Stimulated activated CD8-positive, alpha-beta memory T cell treated with anti-CD3 and anti-CD28 coated beads, Interleukin-7, amount 100 ng/mL, for 1 hour (primary cell): ENCODE measurements around the gene AMBP.

ENCODE experiments used
- DNase-seq, 2 donors: peaks; one replicate each; pipeline ENCODE4 v3.0.0-alpha.2; 2020; ENCODE audit warnings: low read depth in 2 of 2

Gene AMBP

DNA sequence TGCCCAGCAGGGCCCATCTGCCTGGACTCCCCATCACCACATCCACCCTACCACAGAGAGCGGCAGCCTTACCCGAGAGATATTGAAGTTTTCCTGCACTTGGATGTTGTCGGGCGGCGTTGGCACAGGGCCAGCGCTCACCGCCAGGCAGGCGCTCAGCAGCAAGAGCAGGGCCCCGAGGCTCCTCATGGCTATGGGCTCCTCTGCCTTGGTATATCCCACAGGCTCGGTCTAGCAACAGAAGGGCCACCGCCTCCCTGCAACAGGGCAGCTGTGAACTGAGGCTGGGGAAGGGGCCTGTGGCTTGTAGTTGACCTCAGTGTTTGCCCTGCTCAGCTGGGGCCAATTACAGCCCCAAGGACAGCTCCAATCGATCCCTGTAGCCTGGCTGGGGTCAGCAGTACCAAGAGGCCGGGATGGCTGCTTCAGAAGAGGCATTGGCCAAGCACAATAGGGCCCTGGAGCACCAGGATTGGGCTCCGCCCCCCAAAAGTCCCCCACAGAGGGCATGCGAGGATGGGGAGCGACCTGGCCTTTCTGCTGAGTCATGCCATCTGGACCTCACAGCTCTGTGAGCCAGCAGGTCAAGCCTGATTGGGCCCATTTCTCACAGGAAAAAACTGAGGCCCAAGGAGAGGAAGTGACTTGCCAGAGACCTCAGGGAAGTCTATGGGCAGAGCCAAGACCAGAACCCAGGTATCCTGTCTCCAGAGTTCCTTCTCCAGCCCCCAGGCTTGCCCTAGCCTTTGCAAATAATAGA lies at the start of gene AMBP:
Gene AMBP, minus strand, starts transcription at position 280 of the 760 bp plus-strand sequence. Its CDS starts 91 bp downstream, at position 189.
- no peak for DNase-seq

GRCh38 chr9:114126247-114127060 lies 48.4 kb upstream of the AMBP start:
- DNase-seq: no peak

GRCh38 chr9:114125476-114126013 lies 47.4 kb upstream of the AMBP start:
- DNase-seq: no peak

GRCh38 chr9:114124666-114125475 lies 46.8 kb upstream of the AMBP start:
- DNase-seq: no peak

DNA sequence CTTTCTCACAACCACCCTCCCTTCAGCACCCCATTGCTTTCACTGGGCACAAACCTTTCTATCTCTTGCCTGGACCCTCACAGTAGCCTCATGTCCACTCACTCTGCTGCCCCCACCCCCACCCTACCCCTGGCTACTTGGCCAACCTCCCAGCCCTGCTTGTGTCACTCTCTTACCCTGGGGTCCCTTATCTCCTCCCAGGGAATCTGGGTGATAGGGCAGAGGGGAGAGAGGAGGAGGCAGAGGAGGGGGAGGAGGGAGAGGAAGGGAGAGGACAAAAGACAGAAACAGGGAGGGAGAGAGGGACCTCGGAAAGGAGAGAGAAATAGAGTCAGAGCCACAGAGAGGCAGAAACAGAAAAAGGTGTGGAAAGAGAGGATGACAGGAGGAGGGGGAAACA lies 46.0 kb upstream of the AMBP start:
- DNase-seq: no peak

GRCh38 chr9:114123031-114123977 lies 45.2 kb upstream of the AMBP start:
- no peak for DNase-seq

- no peak for DNase-seq
Measured at GRCh38 chr9:114122136-114123027, 44.3 kb upstream of the AMBP start.

- no peak for DNase-seq
Measured at GRCh38 chr9:114121227-114122135, 43.4 kb upstream of the AMBP start.

GRCh38 chr9:114120192-114121014 lies 42.3 kb upstream of the AMBP start:
- no peak for DNase-seq

DNA sequence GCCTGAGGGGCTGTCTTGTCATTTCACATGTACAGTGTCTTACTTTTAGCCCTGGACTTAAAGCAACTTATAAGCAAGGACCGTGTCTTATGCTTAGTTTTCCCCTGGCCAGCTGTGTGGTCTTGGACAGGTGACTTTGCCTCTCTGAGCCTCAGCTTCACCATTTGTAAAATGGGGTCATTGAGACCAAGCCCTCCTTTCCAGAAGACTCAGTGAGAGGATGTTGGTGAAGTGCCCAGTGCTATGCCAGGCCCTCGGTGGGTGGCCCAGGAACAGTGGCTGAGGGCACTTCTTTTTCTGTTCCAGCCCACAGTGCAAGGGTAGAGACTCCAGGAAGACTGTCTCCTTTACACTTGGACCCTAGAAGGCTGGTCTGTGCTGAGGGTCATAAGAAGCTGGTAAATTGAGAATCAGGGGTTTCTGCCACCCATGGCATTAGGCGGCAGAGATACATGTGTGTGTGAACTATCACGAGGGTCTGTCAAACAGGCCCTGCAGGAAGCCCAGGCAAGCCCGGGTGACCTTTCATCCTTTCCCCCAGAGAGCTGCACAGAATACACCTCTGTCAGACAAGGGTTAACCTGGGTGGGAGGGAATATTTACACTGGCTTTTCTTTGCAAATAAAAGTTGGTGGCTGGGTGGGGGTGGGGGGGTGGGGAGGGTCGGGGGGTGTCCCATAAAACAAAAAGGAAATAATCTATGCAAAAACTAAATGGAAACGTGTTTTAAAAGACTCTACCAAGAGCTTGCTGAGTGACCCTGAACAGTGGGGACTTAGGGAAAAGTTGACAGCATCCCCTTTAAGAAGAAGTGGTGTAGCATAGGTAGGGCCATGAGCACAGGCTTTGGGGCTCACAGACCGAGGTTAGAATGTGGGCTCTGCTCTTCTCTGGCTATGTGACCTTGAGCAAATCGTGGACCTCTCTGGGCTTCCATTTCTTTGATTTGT lies 41.4 kb upstream of the AMBP start:
- no peak for DNase-seq

DNA sequence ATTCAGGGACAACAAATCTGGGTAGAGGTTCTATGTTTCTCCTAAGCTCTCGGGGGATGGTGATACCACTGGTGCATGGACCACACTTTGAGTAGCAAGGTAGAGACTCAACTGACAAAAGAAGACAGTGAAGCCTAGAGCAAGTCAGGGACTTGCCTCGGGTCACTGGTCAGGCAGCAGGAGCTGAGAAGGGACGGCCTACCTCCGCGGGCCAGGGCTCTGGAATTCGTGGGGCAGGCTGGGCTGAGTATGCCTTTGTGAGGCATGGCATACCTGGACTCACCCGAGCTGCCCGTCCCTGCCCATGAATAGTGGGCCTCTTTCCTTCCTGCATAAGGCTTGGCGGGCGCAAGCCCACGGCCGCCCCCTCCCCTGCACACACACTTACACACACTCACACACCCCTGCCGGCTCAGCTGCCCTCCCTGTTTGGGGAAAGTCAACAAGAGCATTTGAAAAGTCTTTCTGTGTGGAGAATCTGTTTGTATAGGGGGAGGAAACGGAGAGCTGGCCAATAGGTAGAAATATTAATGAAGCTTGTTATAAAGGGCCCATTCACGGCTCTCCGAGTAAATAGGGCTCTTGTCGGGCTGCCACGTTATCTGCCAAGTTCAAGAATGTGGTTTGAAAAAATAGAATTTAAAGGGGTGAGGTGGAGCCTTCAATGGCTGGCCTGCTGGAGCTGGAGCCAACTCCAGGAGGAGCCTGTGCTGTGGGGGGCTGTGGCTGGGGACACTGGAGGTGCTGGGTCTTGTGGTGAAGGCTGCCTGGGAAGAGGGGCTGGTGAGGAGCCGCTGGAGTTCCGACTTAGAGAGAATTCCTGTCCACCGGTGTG lies 40.1 kb upstream of the AMBP start:
- DNase-seq: no peak

DNA sequence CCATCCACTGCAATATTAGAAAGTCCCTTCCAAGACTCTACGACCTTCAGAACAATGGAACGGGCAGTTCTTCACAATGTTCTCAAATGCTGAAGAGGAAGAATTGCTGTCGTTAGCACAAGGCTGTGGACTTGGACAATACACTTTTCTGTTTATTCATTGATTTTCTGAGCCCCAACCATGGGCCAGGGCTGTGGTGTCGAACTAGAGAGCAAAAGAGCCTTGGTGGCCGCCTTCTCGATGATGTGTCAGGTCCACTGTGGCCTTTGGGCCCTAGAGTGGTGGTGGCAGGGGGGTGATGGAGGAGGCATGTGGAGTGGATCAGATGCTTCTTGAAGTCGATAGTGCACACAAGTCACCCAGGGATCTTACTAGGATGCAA lies 39.5 kb upstream of the AMBP start:
- no peak for DNase-seq

- DNase-seq: no peak
Measured at GRCh38 chr9:114116126-114116747, 38.1 kb upstream of the AMBP start.

DNA sequence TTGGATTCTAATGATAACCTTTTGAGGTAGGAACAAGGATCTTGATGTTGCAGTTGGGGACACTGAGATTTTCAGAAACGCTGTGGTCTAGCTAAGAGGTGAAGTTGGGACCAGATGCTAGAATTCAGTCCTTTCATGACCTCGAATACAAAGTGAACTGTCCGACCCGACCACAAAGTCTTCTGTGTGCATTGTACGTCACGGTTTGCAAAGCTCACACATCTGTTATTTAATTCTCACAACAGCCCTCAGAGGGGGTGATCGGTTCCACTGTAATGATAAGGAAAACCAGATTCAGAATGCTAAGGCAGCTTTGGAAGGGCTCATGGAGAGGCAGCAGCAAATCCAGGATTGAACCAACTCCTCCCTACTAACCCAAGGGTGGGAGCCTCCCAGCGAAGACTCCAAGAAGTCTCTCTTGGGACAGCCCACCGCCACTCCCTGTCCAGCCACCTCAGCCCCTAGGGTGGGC lies 37.6 kb upstream of the AMBP start:
- no peak for DNase-seq

DNA sequence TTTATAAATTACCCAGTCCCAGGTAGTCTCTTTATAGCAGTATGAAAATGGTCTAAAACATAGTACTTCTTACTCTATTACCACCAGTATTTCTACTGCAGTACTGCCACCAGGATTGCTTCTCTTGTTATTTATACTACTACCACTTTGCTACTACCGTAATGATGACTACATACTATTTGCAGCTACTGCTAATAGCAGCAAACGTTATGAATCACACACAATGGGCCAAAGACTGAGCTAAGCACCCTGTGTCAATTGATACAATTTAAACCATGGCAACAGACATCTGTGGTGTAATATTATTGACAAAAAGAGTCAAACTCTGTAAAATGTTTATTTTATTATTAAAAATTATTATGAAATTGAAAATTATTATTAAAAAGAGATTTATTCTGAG lies 36.3 kb upstream of the AMBP start:
- DNase-seq: no peak
